Measurements from ENCODE around the gene KRTAP12-4.
"Not testable (repeated sequence)": the region's sequence is repeated elsewhere in the genome, so short reads cannot be mapped to it uniquely, and the experiment has no call there.

The KRTAP12-4 gene

DNA sequence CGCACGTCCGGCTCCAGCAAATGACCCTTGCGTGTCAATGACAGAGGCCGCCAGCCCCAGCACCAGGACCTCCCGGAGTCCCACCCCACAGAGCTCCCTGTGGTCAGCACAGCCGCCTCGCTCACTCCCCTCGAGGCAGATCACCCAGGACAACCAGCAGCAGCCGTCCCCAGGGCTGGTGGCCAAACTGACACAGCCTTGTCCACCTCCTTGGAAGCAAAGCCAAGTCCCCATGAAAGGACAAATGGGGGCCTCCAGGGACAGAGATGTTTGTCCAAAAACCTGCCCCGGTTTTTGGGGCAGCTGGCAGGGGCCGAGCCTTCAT, 15.2 kb downstream of the KRTAP12-4 start:
- H3K36me3 Mint-ChIP-seq (ENCODE audit: low read depth), result peaks cover 7% of the 10 kb centered on the region
- H3K4me1 Mint-ChIP-seq (ENCODE audit: low read depth), result no peaks in the 10 kb centered on the region
- no peak for DNase-seq (ENCODE audit: low spot score)
- no peak overlapping the region for H3K4me3 Mint-ChIP-seq
- H3K27ac Mint-ChIP-seq, result no peak overlapping the region
- peaks cover 37% of the 10 kb centered on the region for H3K9me3 Mint-ChIP-seq
- H3K27me3 Mint-ChIP-seq (ENCODE audit: low read depth), result peaks cover 3% of the 10 kb centered on the region

DNA sequence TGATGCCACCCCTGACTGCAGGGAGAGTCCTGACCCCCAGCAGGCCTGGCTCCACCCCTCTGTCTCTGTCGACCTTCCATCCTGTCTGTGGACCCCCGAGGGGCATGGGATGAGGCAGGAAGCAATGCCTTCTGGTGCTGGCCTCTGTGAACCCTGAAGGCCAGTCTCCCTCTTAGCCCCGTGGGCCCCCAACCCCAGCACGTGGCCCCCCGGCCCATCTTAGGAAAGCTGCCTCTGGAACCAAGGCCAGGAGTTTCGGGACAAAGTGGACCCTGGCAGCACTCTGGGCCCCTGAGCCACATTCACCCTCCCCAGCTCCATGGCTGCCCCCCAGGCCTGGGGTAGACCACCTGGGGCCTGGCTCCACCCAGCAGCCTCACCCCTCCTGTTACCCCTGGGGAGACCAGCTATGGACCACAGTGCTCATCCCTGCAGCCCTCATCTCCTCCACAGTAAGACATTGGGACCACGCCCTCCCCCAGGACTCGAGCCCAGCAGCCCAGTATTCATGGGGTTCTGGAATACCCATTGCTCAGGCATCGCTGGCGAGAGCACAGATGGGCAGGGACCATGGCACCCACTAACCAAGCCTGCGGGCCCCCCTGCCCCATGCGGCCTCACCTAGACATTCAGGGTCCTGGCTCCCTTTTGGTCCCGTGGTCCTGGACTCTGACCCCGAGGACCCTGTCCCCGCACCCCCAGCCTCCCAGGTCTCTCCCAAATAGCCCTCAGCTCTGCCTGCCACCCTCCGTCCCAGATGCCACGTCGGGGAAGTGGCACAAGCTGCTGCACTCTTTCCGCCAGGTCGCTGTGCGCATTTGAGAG, 15.7 kb downstream of the KRTAP12-4 start:
- H3K4me1 Mint-ChIP-seq (ENCODE audit: low read depth); H3K27me3 Mint-ChIP-seq (ENCODE audit: low read depth); H3K36me3 Mint-ChIP-seq (ENCODE audit: low read depth); DNase-seq (ENCODE audit: low spot score); H3K27ac Mint-ChIP-seq; H3K4me3 Mint-ChIP-seq: not testable (repeated sequence)
- H3K9me3 Mint-ChIP-seq, result peaks cover 33% of the 10 kb centered on the region

DNA sequence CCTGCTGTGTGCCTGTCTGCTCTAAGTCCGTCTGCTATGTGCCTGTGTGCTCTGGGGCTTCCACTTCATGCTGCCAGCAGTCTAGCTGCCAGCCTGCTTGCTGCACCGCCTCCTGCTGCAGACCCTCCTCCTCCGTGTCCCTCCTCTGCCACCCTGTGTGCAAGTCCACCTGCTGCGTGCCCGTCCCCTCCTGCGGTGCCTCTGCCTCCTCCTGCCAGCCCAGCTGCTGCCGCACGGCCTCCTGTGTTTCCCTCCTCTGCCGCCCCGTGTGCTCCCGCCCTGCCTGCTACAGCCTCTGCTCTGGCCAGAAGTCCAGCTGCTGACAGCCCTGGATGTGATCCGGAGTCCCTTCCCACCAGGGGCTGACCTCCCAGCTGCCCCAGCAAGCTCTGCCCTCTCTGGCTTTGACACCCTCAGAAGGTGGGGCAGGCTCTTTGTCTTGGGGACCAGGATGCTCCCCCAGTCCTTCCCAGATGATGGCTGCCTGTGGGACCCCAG, 16.6 kb downstream of the KRTAP12-4 start:
- DNase-seq (ENCODE audit: low spot score); H3K27ac Mint-ChIP-seq; H3K36me3 Mint-ChIP-seq (ENCODE audit: low read depth); H3K4me3 Mint-ChIP-seq; H3K4me1 Mint-ChIP-seq (ENCODE audit: low read depth); H3K27me3 Mint-ChIP-seq (ENCODE audit: low read depth): not testable (repeated sequence)
- H3K9me3 Mint-ChIP-seq, result peaks cover 33% of the 10 kb centered on the region

DNA sequence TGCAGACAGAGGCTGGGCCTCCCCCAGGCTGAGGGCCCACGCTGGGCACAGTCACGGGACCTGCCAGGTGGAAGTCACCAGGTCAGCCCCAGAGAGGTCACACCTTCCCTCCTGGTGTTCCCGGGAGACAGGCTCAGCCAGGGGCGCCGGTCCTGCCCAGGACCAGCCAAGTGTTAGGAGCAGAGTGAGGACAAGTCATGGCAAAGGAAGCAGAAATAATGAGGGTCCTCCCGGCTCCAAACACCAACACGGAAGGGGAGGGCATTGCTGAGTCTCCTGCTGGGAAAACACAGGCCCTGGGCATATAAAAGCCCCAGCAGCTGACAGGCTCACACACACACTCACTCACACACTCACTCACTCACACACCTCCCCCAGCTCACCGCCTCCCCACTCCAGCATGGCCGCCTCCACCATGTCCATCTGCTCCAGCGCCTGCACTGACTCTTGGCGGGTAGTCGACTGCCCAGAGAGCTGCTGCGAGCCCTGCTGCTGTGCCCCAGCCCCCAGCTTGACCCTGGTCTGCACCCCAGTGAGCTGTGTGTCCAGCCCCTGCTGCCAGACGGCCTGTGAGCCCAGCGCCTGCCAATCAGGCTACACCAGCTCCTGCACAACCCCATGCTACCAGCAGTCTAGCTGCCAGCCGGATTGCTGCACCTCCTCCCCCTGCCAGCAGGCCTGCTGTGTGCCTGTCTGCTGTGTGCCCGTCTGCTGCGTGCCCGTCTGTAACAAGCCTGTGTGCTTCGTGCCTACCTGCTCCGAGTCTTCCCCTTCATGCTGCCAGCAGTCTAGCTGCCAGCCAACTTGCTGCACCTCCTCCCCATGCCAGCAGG, 17.2 kb downstream of the KRTAP12-4 start, which contains the start of gene KRTAP10-10:
Gene KRTAP10-10, plus strand, starts transcription at position 339 of the 833 bp plus-strand sequence. Its CDS starts 62 bp downstream, at position 401.
- Mint-ChIP-seq H3K27me3 (ENCODE audit: low read depth) (peaks cover 5% of the 10 kb centered on the region), H3K9me3 (peaks cover 33% of the 10 kb centered on the region), H3K4me3 (no peak within 1 kb of the TSS), H3K4me1 (ENCODE audit: low read depth) (no peaks in the 10 kb centered on the region), H3K36me3 (ENCODE audit: low read depth) (peaks cover 2% of the 10 kb centered on the region), H3K27ac (no peak within 1 kb of the TSS)
- no peak for DNase-seq (ENCODE audit: low spot score)

DNA sequence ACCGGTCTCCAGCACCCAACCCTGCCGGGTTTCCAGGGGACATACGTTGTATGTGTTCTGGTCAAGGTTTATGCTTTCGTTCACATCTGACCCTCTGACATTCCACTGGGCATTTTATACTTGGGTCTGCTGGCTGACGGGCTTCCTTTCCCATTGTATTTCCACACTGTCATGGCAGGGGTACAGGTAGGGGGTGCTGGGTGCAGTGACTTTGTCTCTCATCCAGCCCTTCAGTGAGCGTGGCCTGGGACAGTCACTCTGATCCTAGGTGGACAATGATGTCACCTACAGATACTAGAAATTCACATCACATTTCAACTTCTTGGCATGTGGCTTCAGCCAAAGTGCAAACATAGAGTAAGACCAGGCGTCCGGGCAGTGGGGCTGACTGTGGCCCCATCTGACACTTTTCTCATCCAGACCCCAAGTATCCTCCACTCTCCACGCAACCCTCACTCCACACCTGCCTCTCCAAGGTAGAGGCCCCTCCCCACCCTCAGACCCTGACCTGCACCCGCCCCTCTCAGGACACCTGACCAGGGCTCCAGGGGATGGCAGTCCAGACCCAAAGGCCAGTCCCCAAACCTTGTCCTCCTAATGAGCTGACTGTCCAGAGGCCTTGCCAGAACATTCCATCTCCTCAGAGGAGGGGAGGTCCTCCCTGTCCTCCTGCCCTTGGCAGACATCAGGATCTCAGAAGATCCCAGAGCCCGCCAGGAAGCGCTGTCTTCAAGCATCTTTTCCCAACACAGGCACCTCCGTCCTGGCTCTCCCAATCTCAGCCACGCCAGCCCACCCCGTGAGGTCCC, 18.0 kb downstream of the KRTAP12-4 start:
- H3K9me3 Mint-ChIP-seq, result peaks cover 35% of the 10 kb centered on the region
- peaks cover 7% of the 10 kb centered on the region for H3K27me3 Mint-ChIP-seq (ENCODE audit: low read depth)
- no peak overlapping the region for H3K4me3 Mint-ChIP-seq
- no peaks in the 10 kb centered on the region for H3K4me1 Mint-ChIP-seq (ENCODE audit: low read depth)
- no peak overlapping the region for H3K27ac Mint-ChIP-seq
- DNase-seq (ENCODE audit: low spot score), result no peak
- peaks cover 5% of the 10 kb centered on the region for H3K36me3 Mint-ChIP-seq (ENCODE audit: low read depth)

DNA sequence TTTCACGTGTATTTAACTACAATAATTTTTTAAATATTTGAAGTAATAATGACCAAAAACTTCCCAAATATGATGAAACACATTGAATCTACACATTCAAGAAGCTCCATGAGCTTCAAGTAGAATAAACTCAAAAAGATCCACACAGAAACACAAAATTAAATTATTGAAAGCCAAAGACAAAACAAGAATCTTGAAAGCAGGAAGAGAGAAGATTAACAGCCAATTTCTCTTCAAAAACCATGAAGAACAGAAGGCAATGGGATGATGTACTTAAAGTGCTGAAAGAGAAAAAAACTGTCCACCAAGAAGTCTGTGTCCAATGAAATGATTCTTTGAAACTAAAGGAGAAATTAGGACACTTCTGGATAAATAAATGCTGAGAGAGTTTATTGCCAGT, 22.4 kb downstream of the KRTAP12-4 start:
- Mint-ChIP-seq H3K9me3 (peaks cover 38% of the 10 kb centered on the region), H3K4me1 (ENCODE audit: low read depth) (peaks cover 6% of the 10 kb centered on the region), H3K27me3 (ENCODE audit: low read depth) (peaks cover 4% of the 10 kb centered on the region), H3K4me3 (no peak overlapping the region), H3K36me3 (ENCODE audit: low read depth) (peaks cover 10% of the 10 kb centered on the region), H3K27ac (no peak overlapping the region)
- DNase-seq (ENCODE audit: low spot score), result no peak

DNA sequence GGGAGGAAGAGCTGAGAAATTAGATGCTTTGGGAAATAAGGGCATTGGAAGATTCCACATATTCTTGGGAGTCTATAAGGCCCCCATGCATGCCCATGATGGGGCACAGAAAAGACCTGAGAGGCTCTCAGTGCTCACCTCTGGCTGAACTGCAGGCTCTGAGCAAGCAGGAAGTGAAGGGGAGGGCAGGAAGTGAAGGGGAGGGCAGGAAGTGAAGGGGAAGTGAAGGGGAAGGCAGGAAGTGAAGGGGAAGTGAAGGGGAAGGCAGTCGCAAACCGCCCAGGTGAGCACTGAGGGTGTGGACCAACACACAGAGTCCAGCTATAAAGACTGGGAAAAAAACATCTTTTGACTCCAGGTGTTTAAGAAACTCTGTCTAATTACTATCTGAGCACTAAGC, 24.0 kb downstream of the KRTAP12-4 start:
- peaks cover 10% of the 10 kb centered on the region for H3K36me3 Mint-ChIP-seq (ENCODE audit: low read depth)
- peaks cover 38% of the 10 kb centered on the region for H3K9me3 Mint-ChIP-seq
- H3K27me3 Mint-ChIP-seq (ENCODE audit: low read depth), result peaks cover 4% of the 10 kb centered on the region
- no peak for DNase-seq (ENCODE audit: low spot score)
- no peak overlapping the region for H3K4me3 Mint-ChIP-seq
- H3K4me1 Mint-ChIP-seq (ENCODE audit: low read depth), result peaks cover 6% of the 10 kb centered on the region
- H3K27ac Mint-ChIP-seq, result no peak overlapping the region

DNA sequence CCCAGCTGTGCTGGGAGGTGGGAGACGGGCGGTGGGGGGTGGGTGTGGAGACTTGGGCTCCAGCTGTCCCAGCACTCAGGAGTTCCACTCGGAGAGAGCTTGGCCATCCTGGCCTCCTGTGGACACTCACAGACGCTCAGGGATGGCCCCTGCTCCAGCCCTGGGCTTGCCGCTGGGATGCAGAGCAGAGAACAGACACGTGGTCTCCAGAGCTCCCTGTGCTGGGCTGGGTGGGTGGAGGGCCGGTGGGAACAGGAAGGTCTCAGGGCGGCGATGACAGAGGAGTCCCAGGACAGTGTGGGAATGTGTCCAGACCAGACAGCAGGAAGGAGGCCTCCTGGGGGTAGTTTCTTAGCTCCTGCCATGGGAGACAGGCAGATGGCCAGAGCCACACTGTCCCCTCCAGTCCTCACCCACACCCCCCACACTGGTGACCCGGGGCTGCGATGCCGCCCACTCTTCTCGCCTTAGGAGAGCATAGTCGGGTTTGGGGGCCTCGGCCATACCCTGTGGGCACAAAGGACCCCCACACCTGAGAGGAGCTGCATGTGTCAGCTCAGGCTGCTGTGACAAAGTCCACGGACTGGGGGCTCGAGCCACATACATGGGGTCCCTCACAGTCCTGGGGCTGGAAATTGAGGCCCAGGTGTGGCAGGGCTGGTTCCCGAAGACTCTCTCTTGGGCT, 25.6 kb downstream of the KRTAP12-4 start:
- no peak for DNase-seq (ENCODE audit: low spot score)
- H3K36me3 Mint-ChIP-seq (ENCODE audit: low read depth), result peaks cover 14% of the 10 kb centered on the region
- H3K4me1 Mint-ChIP-seq (ENCODE audit: low read depth), result peaks cover 6% of the 10 kb centered on the region
- no peak overlapping the region for H3K4me3 Mint-ChIP-seq
- H3K9me3 Mint-ChIP-seq, result peaks cover 52% of the 10 kb centered on the region
- H3K27ac Mint-ChIP-seq, result no peak overlapping the region
- H3K27me3 Mint-ChIP-seq (ENCODE audit: low read depth), result peaks cover 7% of the 10 kb centered on the region

DNA sequence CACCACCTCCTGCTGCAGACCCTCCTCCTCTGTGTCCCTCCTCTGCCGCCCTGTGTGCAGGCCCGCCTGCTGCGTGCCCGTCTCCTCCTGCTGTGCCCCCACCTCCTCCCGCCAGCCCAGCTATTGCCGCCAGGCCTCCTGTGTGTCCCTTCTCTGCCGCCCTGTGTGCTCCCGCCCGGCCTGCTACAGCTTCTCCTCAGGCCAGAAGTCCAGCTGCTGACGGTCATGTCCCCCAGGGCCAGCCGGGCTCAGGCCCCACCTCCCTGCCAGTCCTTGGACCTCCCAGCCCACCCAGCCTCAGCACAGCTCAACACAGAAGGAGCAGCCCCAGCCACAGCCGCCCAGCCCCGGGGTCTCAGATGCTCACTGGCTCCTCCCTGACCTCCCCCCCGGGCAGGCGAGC, 26.6 kb downstream of the KRTAP12-4 start:
- peaks cover 17% of the 10 kb centered on the region for H3K36me3 Mint-ChIP-seq (ENCODE audit: low read depth)
- H3K27ac Mint-ChIP-seq; H3K4me1 Mint-ChIP-seq (ENCODE audit: low read depth); H3K27me3 Mint-ChIP-seq (ENCODE audit: low read depth); DNase-seq (ENCODE audit: low spot score); H3K4me3 Mint-ChIP-seq: not testable (repeated sequence)
- peaks cover 52% of the 10 kb centered on the region for H3K9me3 Mint-ChIP-seq

DNA sequence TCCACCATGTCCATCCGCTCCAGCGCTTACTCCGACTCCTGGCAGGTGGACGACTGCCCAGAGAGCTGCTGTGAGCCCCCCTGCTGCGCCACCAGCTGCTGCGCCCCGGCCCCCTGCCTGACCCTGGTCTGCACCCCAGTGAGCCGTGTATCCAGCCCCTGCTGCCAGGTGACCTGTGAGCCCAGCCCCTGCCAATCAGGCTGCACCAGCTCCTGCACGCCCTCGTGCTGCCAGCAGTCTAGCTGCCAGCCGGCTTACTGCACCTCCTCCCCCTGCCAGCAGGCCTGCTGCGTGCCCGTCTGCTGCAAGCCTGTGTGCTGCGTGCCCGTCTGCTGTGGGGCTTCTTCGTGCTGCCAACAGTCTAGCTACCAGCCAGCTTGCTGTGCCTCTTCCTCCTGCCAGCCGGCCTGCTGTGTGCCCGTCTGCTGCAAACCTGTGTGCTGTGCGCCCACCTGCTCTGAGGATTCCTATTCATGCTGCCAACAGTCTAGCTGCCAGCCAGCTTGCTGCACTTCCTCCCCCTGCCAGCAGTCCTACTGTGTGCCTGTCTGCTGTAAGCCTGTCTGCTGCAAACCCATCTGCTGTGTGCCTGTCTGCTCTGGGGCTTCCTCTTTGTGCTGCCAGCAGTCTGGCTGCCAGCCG, 27.2 kb downstream of the KRTAP12-4 start:
- DNase-seq (ENCODE audit: low spot score); H3K27ac Mint-ChIP-seq: not testable (repeated sequence)
- peaks cover 55% of the 10 kb centered on the region for H3K9me3 Mint-ChIP-seq

DNA sequence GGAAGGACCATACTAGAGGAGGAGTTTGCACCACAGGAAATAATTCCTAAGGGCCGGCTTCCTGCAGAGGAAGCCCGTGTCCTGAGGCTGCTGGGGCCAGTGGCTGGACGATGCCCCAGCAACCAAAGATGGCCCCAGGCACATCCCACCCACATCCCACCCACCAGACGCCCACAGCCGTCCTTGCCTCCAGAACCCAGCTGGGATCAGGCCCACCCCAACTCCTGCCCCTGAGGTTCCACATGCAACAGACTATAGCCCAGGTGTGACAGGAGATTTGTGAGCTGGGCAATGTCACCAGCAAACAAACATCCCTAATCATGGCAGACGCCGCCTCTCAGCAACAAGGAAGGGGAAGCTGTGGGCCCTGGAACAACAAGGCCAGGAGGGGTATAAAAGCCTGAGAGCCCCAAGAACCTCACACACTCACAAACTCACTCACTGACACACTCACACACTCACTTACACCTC, 27.8 kb downstream of the KRTAP12-4 start, which contains the start of gene KRTAP10-9:
Gene KRTAP10-9, plus strand, starts transcription at position 421 of the 471 bp plus-strand sequence. CDS start 79 bp downstream, outside the sequence.
- Mint-ChIP-seq H3K27ac (no peak within 1 kb of the TSS), H3K36me3 (ENCODE audit: low read depth) (peaks cover 14% of the 10 kb centered on the region)

More for the DNA sequence above, 27.2 kb downstream of the KRTAP12-4 start:
- H3K4me1 Mint-ChIP-seq (ENCODE audit: low read depth); H3K4me3 Mint-ChIP-seq; H3K27me3 Mint-ChIP-seq (ENCODE audit: low read depth): not testable (repeated sequence)
- H3K36me3 Mint-ChIP-seq (ENCODE audit: low read depth), result peaks cover 17% of the 10 kb centered on the region

DNA sequence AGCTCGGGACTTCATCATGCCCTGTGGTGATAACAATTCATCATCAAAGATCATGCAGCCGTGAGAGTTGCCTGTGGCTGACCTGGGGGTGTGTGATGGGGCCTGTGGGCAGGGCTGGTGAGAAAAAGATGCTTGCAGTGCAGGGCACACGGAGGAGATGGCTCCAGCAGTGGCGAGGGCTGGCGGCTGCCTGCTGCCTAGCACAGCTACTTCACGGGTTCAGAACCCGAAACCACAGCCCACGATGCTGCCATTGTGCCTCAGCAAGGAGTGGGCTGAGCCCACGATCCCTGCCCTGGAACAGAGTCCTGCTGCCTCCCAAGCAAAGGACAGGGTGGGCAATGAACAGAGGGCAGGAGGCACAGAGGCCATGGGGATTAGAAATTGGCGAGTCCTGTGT, 28.2 kb downstream of the KRTAP12-4 start:
- H3K27ac Mint-ChIP-seq, result no peak overlapping the region
- H3K4me1 Mint-ChIP-seq (ENCODE audit: low read depth), result peaks cover 6% of the 10 kb centered on the region
- no peak overlapping the region for H3K4me3 Mint-ChIP-seq
- peaks cover 3% of the 10 kb centered on the region for H3K27me3 Mint-ChIP-seq (ENCODE audit: low read depth)
- peaks cover 52% of the 10 kb centered on the region for H3K9me3 Mint-ChIP-seq
- H3K36me3 Mint-ChIP-seq (ENCODE audit: low read depth), result peaks cover 12% of the 10 kb centered on the region
- no peak for DNase-seq (ENCODE audit: low spot score)

More for the DNA sequence above, 27.8 kb downstream of the KRTAP12-4 start, which contains the start of gene KRTAP10-9:
- Mint-ChIP-seq H3K4me3 (no peak within 1 kb of the TSS), H3K4me1 (ENCODE audit: low read depth) (peaks cover 6% of the 10 kb centered on the region), H3K9me3 (peaks cover 55% of the 10 kb centered on the region), H3K27me3 (ENCODE audit: low read depth) (peaks cover 3% of the 10 kb centered on the region)
- DNase-seq (ENCODE audit: low spot score), result no peak

All from T-helper 2 cell treated with Interferon-gamma antibody and Interleukin-4, amounts not matched to agents 5 μg/mL and 100 μg/mL, for 36 hours (primary cell).